Uterus (tissue), 2 donors: Measurements from ENCODE around the gene KCTD19.

ENCODE experiments used
- CTCF ChIP-seq, 4 experiments: fragments of 200-600 bp in 2 of 4; fragments of 450-650 bp in 2 of 4; sonication (generic) in 2 of 4; IDR thresholded peaks; one replicate each; pipeline ENCODE4 v1.5.1; 2016 to 2019; ENCODE audit warnings: antibody characterized with exemption in 4 of 4, mild to moderate bottlenecking in 2 of 4, moderate library complexity in 1 of 4
- POLR2A ChIP-seq, 2 donors: fragments of 450-650 bp; IDR thresholded peaks; one replicate each; pipeline ENCODE4 v1.6.1; 2016; ENCODE audit warnings: antibody characterized with exemption in 2 of 2, mild to moderate bottlenecking in 1 of 2, moderate library complexity in 1 of 2

DNA sequence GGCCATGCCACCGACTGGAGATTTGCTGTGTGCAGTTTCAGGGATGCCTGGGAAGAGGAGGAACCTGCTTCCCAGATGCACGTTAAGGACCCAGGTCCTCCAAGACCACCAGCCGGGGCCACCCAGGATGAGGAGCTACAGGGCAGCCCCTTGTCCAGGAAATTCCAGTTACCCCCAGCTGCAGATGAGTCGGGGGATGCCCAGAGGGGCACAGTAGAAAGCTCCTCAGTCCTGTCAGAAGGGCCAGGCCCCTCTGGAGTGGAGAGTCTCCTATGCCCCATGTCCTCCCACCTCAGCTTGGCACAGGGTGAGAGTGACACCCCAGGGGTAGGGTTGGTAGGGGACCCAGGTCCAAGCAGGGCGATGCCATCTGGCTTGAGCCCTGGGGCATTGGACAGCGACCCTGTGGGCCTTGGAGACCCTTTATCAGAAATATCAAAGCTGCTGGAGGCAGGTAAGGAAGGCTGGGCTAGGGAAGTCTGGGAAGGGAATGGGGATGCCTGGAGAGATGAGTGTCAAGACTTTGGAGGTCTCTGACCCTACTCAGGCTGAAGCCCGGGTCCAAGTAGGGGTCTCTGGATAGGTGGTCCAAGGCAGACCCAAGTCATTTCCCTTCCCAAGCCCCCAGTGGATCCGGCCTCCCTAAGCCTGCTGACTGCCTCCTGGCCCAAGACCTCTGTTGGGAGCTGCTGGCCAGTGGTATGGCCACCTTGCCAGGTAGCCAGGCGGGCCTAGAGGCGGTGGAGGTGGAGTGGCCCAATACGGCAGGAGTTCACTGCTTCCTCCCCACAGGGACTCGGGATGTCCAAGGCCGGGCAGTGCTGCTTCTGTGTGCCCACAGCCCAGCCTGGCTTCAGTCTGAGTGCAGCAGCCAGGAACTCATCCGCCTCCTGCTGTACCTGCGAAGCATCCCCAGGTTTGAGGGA is 46.2 kb downstream of the KCTD19 start:
- TF ChIP-seq CTCF (IDR thresholded peaks at IDR 0.05) (no peak), POLR2A (IDR thresholded peaks at IDR 0.05) (no peak)
